Kidney tubule cell (primary cell): ENCODE results near the gene C22orf23.
"Not testable (repeated sequence)": the region's sequence is repeated elsewhere in the genome, so short reads cannot be mapped to it uniquely, and the experiment has no call there.

Source experiments
- DNase-seq: peaks from one replicate; pipeline ENCODE4 v3.0.0-alpha.2; 2018; ENCODE audit warnings: low spot score

The C22orf23 gene

GRCh38 chr22:37982151-37982785 is 28.9 kb upstream of the C22orf23 start:
- no peak for DNase-seq

- no peak for DNase-seq
Measured at GRCh38 chr22:37981282-37982011, 28.0 kb upstream of the C22orf23 start.

DNA sequence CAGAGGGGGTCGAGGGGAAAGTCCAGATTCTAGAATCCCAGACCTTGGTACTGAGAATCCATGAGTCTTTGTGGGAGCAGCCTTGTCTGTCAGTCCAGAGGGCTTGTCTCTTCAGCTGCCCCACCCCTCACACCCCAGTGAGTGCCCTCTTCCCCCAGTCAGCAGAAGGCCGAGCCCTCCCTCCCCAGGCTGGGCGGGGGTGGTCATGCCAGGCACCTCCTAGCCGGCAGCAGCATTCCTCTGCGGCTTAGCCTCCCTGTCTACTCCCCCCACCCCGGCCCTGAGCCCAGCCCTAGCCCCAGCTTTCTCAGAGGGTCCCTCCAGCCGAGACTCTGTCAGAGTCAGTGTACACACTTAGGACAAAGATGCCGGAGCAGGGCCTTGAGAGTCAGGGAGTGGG is 26.4 kb upstream of the C22orf23 start:
- DNase-seq: no peak

DNA sequence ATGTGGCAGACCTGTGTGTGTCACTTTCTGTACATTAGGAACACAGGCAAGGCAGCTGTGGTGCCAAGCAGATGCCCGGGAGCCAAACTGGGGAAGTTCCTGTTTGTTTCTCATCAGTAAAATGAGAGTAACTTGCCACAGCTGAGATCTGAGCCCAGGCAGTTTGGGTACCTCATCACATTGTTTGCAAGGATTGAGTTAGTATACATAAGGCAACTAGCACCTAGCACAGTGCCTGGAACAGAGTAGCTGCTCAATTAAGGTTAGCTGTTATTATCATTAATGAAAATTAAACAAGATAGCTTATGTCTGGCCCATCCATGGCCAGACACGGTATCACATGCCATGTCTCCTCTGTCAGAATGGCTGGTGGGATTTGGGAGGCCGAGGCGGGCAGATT is 23.1 kb upstream of the C22orf23 start:
- DNase-seq: no peak

- not testable (repeated sequence) for DNase-seq
Measured at GRCh38 chr22:37976022-37976421, 22.6 kb upstream of the C22orf23 start.

DNA sequence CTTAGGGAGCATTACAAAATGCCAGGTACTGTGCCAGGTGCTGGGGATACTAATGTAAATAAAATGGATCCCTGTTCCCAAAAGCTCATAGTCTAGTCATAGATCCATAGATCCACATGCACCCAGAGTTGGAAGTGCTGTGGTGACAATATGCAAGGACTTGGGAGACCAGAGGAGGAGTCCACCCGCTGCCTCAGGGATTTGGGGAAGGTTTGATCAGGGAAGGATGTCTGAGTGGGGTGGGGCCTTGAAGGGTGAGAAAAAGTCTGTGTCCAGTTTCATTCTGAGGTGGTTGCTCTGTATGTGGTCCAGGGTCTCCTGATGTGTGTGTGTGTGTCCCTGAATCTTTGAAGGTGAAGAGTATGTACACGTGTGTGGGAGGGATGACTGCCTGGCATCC is 21.8 kb upstream of the C22orf23 start:
- no peak for DNase-seq

DNA sequence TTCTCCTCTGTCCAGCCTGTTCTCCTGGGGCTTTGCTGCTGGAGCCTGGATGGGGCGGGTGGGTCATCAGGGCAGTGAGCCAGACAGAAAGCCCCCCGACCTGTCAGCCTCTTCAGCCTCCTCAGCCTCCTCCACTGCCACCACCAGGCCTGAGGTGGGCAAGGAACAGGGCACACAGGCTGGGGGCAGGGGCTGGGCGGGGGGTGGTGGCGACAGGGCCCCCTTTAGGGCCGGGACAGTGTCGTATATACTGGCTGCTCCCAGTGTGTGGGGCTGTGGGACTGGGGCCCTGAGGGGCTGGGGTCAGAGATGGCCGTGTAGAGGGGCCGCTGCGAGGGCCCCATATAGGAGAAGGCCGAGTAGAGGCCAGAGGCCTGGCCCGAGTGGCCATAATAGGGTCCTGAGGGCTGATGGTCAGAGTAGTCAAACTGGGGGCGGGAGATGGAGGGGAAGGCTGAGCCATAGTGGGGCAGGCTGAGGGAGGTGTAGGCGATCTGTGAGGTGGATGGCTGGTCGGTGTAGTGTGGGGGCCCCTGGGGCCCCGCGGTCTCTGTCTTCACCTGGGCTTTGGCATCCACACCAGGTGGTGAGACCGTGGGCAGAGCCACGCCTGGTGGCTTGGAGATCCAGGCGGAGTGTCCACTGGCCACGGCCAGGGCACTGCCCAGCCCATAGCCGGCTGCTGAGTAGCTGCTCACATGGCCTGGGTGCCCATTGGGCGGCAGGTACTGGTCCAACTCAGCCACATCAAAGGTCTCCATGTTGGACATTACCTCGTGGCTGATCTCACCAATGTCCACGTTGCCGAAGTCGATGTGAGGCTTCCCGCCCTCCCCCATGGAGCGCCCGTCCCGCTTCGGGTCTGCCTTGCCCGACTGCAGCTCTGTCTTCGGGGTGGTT is 20.1 kb upstream of the C22orf23 start:
- DNase-seq: no peak

DNA sequence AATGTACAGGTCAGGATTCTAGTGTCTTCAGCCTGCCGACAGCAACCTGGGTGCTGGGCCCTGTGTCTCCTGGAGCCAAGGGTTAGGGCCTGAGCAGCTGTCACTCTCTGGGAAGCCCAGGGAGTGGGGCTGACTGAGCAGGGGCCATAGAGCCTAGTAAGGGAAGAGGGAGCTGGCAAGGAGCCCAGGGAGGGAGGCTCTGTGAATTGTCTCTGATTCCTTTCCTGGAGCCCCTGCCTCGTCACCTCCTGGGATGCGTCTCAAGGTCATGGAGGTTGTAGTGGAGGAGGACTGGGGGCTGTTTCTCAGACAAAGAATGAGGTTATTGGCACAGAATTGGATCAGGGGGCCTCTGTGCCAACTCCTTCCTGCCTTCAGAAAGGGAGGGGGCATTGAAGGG is 19.1 kb upstream of the C22orf23 start:
- no peak for DNase-seq

DNA sequence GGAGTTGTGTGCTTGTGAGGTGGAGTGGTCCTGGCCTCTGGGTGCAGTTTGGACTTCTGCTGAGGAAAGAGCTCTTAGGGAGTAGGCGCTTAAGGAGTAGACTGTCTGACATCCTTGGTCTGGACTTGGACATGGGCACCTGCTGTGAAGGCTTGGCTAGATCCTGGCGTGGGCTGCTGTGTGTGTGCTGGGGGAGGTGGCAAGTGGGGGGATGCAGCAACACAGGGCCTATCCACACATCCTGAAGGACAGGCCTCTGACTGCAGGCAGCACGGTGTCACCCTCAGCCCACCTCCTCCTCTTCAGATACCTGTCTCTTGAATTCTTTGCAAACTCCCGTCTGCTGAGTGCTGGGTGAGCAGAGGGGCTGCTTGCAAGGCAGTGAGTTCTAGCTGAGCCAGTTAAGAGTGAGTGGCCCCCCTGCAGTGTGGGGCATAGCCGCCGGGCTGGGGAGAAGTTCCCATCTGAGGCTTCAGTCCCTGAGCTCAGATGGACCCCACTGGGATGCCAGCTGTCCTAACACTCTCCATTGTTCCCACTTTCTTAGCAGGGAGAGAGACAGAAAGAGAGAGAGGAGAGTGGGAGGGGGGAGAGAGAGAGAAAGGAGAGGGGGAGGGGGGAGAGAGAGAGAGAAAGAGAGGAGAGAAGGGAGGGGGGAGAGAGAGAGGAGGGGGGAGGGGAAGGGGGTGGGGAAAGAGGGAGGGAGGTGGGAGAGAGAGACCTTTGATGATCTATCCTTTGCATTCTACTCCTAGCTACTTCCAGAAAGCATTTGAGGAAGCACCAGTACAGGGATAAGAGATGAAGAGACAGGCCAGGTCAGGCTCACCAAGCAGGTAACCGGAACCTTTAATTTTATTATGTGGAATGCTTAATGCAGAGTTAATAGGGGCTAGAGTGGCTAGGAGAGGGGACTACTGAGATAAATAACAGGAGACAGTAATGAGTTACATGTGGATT is 18.4 kb upstream of the C22orf23 start:
- no peak for DNase-seq

GRCh38 chr22:37970864-37971263 is 17.5 kb upstream of the C22orf23 start:
- DNase-seq: no peak

- no peak for DNase-seq
Measured at GRCh38 chr22:37968452-37969251, 15.3 kb upstream of the C22orf23 start.

- DNase-seq: no peak
Measured at GRCh38 chr22:37967637-37968451, 14.4 kb upstream of the C22orf23 start.

DNA sequence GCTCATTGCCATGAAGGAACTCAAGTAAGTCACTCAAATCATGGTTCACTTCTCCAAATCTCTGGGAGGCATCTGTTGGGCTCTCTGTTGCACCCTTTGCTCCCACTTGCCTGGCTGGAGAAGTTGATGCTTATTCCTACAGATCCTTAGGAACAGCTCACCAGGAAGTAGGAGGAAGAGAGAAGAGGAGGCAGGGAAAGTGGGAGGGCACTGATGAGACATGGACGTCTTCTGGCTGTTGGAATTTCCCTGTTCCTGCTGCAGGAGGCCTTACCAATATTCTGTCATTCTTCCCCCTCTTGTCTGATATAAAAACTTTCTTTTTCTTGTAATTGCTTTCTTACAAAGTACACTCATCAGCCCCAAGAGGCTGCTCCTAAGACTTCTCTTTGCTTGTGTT is 13.7 kb upstream of the C22orf23 start:
- peak; percentile 68 for DNase-seq

DNA sequence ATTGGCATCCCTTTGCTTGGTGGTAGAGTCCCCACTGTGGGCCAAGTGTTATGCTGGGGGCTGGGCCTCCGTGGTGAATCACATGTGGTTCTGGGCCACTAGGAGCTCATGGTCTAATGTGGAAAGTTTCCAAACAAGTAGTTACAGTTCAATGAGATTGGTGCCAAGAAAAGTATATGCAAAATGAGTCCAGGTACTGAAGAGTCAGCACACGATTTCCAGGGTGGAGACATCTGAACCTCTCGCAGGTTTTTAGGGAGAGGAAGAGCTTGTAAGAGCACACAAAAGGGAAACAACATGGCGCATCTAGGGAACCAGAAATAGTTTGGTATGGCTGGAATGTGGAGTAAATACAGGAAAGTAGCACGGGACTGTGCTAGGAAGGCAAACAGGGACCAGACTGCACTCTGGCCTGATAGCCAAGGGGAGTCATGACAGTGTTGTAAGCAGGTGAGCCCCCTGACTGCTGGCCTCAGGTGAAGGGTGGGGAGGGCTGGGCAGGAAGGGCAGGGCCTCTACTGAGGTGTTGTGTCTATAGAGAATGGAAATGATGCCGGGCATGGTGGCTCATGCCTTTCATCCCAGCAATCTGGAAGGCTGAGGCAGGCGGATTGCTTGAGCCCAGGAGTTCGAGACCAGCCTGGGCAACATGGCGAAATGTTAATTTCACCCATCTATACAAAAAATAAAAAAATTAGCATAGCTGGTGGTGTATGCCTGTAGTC is 12.7 kb upstream of the C22orf23 start:
- DNase-seq: peak; percentile 74

DNA sequence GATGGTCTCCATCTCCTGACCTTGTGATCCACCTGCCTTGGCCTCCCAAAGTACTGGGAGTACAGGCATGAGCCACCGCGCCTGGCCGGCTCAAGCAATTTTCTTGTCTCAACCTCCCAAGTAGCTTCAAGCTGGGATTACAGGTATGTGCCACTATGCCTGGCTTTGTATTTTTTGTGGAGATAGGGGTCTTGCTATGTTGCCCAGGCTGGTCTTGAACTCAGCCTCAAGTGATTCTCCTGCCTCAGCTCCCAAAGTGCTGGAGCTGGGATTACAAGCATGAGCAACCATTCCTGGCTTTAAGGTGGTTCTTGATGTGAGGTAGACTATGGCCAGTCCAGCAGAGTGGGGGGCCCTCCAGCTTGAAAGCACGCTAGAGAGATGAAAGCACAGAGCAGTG is 7.7 kb upstream of the C22orf23 start:
- no peak for DNase-seq

DNA sequence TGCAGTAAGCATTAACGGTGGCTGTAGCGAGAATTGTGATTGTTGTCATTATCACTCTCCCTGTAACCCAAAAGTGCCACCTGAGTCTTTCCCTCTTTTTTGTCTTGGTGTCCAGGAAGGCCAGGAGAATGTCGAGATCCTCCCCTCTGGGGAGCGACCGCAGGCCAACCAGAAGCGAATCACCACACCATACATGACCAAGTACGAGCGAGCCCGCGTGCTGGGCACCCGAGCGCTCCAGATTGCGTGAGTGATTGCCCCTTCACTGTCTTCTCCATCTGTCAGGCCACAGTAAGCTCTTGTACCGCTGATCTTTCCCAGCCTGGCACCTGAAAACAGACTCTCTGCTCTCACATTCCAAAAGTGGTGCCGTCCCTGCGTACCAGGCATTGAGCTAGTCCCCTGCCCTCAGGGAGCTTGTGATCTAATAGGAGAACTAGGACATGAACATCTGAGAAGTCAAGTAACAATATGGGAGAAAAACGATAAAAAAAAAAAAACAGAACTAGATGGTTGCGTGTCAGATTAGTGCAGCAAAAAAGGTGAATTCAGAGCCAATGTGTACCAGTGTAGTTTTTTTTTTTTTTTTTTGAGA is 5.9 kb upstream of the C22orf23 start:
- DNase-seq: no peak

- no peak for DNase-seq
Measured at GRCh38 chr22:37957232-37957631, 3.8 kb upstream of the C22orf23 start.

DNA sequence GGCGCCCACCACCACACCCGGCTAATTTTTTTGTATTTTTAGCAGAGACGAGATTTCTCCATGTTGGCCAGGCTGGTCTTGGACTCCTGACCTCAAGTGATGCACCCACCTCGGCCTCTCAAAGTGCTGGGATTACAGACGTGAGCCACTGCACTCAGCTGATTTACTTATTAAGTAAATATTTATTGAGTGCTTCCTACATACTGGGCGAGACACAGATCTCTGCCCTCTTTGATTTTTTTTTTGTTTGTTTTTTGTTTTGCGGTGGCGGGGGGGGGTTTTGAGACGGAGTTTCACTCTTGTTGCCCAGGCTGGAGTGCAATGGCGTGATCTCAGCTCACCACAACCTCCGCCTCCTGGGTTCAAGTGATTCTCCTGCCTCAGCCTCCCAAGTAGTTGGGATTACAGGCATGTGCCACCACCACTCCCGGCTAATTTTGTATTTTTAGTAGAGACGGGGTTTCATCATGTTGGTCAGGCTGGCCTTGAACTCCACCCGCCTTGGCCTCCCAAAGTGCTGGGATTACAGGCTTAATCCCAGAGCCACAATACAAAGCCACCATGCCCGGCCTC is 2.5 kb upstream of the C22orf23 start:
- not testable (repeated sequence) for DNase-seq

GRCh38 chr22:37954686-37955085 is 1.3 kb upstream of the C22orf23 start:
- DNase-seq: no peak
